ENCODE results near the gene VPS41.

VPS41 gene

DNA sequence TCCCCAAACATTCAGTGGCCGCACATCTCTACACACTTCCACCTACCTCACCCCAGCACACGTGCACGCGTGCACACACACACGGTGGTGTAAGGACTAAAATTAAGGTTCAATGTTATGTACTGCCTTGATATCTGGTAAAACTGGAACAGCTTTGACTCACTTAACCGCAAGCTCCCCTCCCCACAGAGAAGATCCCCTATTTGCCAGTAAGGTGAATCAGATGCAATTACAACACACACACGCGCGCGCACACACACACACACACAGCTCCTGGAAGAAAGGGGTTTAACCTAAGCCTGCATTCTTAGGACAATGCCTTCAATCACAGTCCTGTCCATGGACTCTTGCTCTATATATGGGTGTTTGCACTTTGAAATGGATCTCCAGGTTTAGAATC is 25.5 kb upstream of the VPS41 start:
- Histone ChIP-seq H3K4me1 (ENCODE audit: control insufficient read depth, low read depth, low read length) (no peaks in the 10 kb centered on the region), H2BK120ac (ENCODE audit: low read depth, low read length) (no peak overlapping the region), H3K36me3 (ENCODE audit: control insufficient read depth, insufficient read depth, low read length) (no peaks in the 10 kb centered on the region), H3K79me1 (ENCODE audit: low read length) (no peaks in the 10 kb centered on the region), H3K27ac (ENCODE audit: low read depth, low read length) (no peak overlapping the region), H3K79me2 (ENCODE audit: control insufficient read depth, insufficient read depth, low read length) (no peaks in the 10 kb centered on the region), H2BK5ac (ENCODE audit: low read length) (no peak overlapping the region), H3K27me3 (ENCODE audit: insufficient read depth, low read length, poor library complexity) (no peaks in the 10 kb centered on the region), H3K56ac (ENCODE audit: low read length) (no peak overlapping the region), H3K4ac (ENCODE audit: low read depth, low read length) (no peak overlapping the region), H2AK5ac (ENCODE audit: low read length) (no peak overlapping the region), H4K5ac (ENCODE audit: low read length) (no peak overlapping the region), H3K4me2 (ENCODE audit: low read length) (no peak overlapping the region), H3K4me3 (ENCODE audit: low read length) (no peak overlapping the region), H3K23ac (ENCODE audit: low read length) (no peak overlapping the region), H2BK15ac (replicated peaks; ENCODE audit: low read depth) (no peak overlapping the region), H4K8ac (ENCODE audit: low read depth, low read length) (no peak overlapping the region), H3K9ac (ENCODE audit: low read length) (no peak overlapping the region), H3K18ac (ENCODE audit: low read length) (no peak overlapping the region)
- WGBS (ENCODE audit: extremely low coverage, insufficient coverage, low lambda C conversion rate): no CpG with 5 or more reads among the region's 10 CpGs
- no peak for DNase-seq

DNA sequence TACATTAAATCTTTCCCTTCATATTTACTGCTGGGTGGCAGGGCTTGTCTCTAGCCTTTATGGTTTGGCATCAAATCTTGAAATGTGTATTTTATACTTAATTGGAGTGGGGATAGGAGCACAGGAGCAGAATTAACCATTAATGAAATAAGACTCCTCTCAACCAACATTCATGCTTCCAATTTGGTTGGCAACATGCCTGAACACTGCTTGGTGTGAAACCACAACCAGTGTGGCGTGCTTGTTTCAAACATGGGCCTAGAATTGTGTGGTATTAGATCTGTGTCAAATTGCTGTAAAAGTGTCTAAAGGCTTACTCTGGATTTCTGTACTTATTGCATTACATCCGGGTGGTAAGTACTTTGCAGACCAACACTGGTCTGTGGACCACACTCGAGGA is 25.1 kb upstream of the VPS41 start:
- no peaks in the 10 kb centered on the region for H3K27me3 ChIP-seq (ENCODE audit: insufficient read depth, low read length, poor library complexity)
- H3K4ac ChIP-seq (ENCODE audit: low read depth, low read length): no peak overlapping the region
- H3K79me2 ChIP-seq (ENCODE audit: control insufficient read depth, insufficient read depth, low read length): no peaks in the 10 kb centered on the region
- no peak overlapping the region for H3K9ac ChIP-seq (ENCODE audit: low read length)
- no peak overlapping the region for H3K4me3 ChIP-seq (ENCODE audit: low read length)
- no peak overlapping the region for H3K27ac ChIP-seq (ENCODE audit: low read depth, low read length)
- H3K56ac ChIP-seq (ENCODE audit: low read length): no peak overlapping the region
- no peaks in the 10 kb centered on the region for H3K36me3 ChIP-seq (ENCODE audit: control insufficient read depth, insufficient read depth, low read length)
- H3K79me1 ChIP-seq (ENCODE audit: low read length): no peaks in the 10 kb centered on the region
- H2BK5ac ChIP-seq (ENCODE audit: low read length): no peak overlapping the region
- no CpG with 5 or more reads among the region's 3 CpGs for WGBS (ENCODE audit: extremely low coverage, insufficient coverage, low lambda C conversion rate)
- H4K5ac ChIP-seq (ENCODE audit: low read length): no peak overlapping the region
- H2BK120ac ChIP-seq (ENCODE audit: low read depth, low read length): no peak overlapping the region
- no peak for DNase-seq
- no peak overlapping the region for H3K4me2 ChIP-seq (ENCODE audit: low read length)
- H3K23ac ChIP-seq (ENCODE audit: low read length): no peak overlapping the region
- H3K18ac ChIP-seq (ENCODE audit: low read length): no peak overlapping the region
- no peak overlapping the region for H2AK5ac ChIP-seq (ENCODE audit: low read length)
- H3K4me1 ChIP-seq (ENCODE audit: control insufficient read depth, low read depth, low read length): no peaks in the 10 kb centered on the region
- no peak overlapping the region for H4K8ac ChIP-seq (ENCODE audit: low read depth, low read length)
- H2BK15ac ChIP-seq (replicated peaks; ENCODE audit: low read depth): no peak overlapping the region

DNA sequence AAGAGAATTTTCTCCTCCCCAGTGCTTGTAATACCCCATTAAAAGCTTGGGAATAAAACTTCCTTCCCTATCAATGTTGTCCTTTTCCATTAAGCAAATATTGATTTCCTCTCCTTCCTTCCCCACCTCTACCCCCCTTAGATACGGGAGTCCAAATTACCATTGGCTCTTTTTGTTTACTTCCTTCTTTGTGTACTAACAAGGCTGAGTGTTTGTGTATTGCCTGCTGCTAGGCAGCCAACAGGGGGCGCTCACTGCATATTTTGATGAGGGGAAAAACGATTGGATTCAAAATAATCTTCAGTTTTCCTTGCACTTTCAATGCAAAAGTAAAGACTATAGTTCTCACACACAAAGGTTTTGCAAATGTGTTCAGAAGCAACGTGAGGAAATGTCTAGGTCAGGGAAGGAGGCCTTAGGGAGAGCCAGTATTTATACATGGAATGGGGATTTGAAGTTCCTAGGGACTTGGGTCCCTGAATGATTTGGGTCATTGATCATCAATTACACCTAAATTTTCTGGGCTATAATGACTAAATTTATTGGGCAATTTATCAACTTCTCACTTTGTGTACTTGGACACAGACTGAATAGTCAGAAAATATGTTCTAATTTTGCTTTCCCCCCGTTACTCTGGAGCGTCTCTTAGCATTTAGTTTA is 23.6 kb upstream of the VPS41 start:
- peak; percentile 78 for DNase-seq
- H3K79me2 ChIP-seq (ENCODE audit: control insufficient read depth, insufficient read depth, low read length): no peaks in the 10 kb centered on the region
- no peaks in the 10 kb centered on the region for H3K27me3 ChIP-seq (ENCODE audit: insufficient read depth, low read length, poor library complexity)
- H3K18ac ChIP-seq (ENCODE audit: low read length): no peak overlapping the region
- no peak overlapping the region for H4K5ac ChIP-seq (ENCODE audit: low read length)
- H2BK15ac ChIP-seq (replicated peaks; ENCODE audit: low read depth): no peak overlapping the region
- H2AK5ac ChIP-seq (ENCODE audit: low read length): no peak overlapping the region
- no peak overlapping the region for H4K8ac ChIP-seq (ENCODE audit: low read depth, low read length)
- no peaks in the 10 kb centered on the region for H3K79me1 ChIP-seq (ENCODE audit: low read length)
- H2BK5ac ChIP-seq (ENCODE audit: low read length): no peak overlapping the region
- H3K27ac ChIP-seq (ENCODE audit: low read depth, low read length): no peak overlapping the region
- no peaks in the 10 kb centered on the region for H3K4me1 ChIP-seq (ENCODE audit: control insufficient read depth, low read depth, low read length)
- H3K36me3 ChIP-seq (ENCODE audit: control insufficient read depth, insufficient read depth, low read length): no peaks in the 10 kb centered on the region
- no peak overlapping the region for H3K9ac ChIP-seq (ENCODE audit: low read length)
- no peak overlapping the region for H3K4ac ChIP-seq (ENCODE audit: low read depth, low read length)
- no peak overlapping the region for H3K56ac ChIP-seq (ENCODE audit: low read length)
- no peak overlapping the region for H3K4me2 ChIP-seq (ENCODE audit: low read length)
- H2BK120ac ChIP-seq (ENCODE audit: low read depth, low read length): no peak overlapping the region
- H3K4me3 ChIP-seq (ENCODE audit: low read length): no peak overlapping the region
- H3K23ac ChIP-seq (ENCODE audit: low read length): no peak overlapping the region
- no CpG with 5 or more reads among the region's 6 CpGs for WGBS (ENCODE audit: extremely low coverage, insufficient coverage, low lambda C conversion rate)

GRCh38 chr7:38929460-38930171 is 20.6 kb upstream of the VPS41 start:
- Histone ChIP-seq H3K9ac (ENCODE audit: low read length) (no peak overlapping the region), H3K4me1 (ENCODE audit: control insufficient read depth, low read depth, low read length) (no peaks in the 10 kb centered on the region), H3K36me3 (ENCODE audit: control insufficient read depth, insufficient read depth, low read length) (no peaks in the 10 kb centered on the region), H3K79me1 (ENCODE audit: low read length) (no peaks in the 10 kb centered on the region), H2BK5ac (ENCODE audit: low read length) (no peak overlapping the region), H3K18ac (ENCODE audit: low read length) (no peak overlapping the region), H4K8ac (ENCODE audit: low read depth, low read length) (no peak overlapping the region), H3K27me3 (ENCODE audit: insufficient read depth, low read length, poor library complexity) (no peaks in the 10 kb centered on the region), H2BK120ac (ENCODE audit: low read depth, low read length) (no peak overlapping the region), H3K4ac (ENCODE audit: low read depth, low read length) (no peak overlapping the region), H3K27ac (ENCODE audit: low read depth, low read length) (no peak overlapping the region), H3K23ac (ENCODE audit: low read length) (no peak overlapping the region), H3K56ac (ENCODE audit: low read length) (no peak overlapping the region), H3K4me2 (ENCODE audit: low read length) (no peak overlapping the region), H2BK15ac (replicated peaks; ENCODE audit: low read depth) (no peak overlapping the region), H3K4me3 (ENCODE audit: low read length) (no peak overlapping the region), H4K5ac (ENCODE audit: low read length) (no peak overlapping the region), H2AK5ac (ENCODE audit: low read length) (no peak overlapping the region), H3K79me2 (ENCODE audit: control insufficient read depth, insufficient read depth, low read length) (no peaks in the 10 kb centered on the region)
- DNase-seq: no peak
- no CpG with 5 or more reads among the region's 7 CpGs for WGBS (ENCODE audit: extremely low coverage, insufficient coverage, low lambda C conversion rate)

DNA sequence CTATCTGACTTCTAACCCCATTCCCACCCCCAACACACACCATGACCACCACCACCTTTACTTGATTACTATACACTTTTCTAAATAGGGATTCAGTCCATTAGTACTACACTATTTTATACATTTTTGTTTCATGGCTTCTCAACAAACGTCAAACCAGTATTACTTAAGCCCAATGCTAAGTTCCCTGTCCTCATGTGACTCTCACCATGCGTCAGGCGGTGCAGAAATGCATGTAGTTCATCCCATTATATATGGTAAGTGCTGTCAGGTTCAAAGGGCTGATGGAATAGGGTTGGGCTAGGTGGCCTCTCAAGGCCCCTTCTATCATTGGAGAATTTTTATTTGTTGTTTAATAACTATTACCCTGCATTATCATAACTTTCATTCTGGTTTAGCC is 19.5 kb upstream of the VPS41 start:
- Histone ChIP-seq H2BK5ac (ENCODE audit: low read length) (no peak overlapping the region), H3K4me2 (ENCODE audit: low read length) (no peak overlapping the region), H3K36me3 (ENCODE audit: control insufficient read depth, insufficient read depth, low read length) (no peaks in the 10 kb centered on the region), H3K79me1 (ENCODE audit: low read length) (no peaks in the 10 kb centered on the region), H3K56ac (ENCODE audit: low read length) (no peak overlapping the region), H3K4me3 (ENCODE audit: low read length) (no peak overlapping the region), H4K5ac (ENCODE audit: low read length) (no peak overlapping the region), H3K27ac (ENCODE audit: low read depth, low read length) (no peak overlapping the region), H3K4me1 (ENCODE audit: control insufficient read depth, low read depth, low read length) (no peaks in the 10 kb centered on the region), H3K79me2 (ENCODE audit: control insufficient read depth, insufficient read depth, low read length) (no peaks in the 10 kb centered on the region), H3K23ac (ENCODE audit: low read length) (no peak overlapping the region), H3K27me3 (ENCODE audit: insufficient read depth, low read length, poor library complexity) (no peaks in the 10 kb centered on the region), H4K8ac (ENCODE audit: low read depth, low read length) (no peak overlapping the region), H3K9ac (ENCODE audit: low read length) (no peak overlapping the region), H3K18ac (ENCODE audit: low read length) (no peak overlapping the region), H2BK15ac (replicated peaks; ENCODE audit: low read depth) (no peak overlapping the region), H2BK120ac (ENCODE audit: low read depth, low read length) (no peak overlapping the region), H2AK5ac (ENCODE audit: low read length) (no peak overlapping the region), H3K4ac (ENCODE audit: low read depth, low read length) (no peak overlapping the region)
- WGBS (ENCODE audit: extremely low coverage, insufficient coverage, low lambda C conversion rate): no CpG with 5 or more reads among the region's 3 CpGs
- no peak for DNase-seq

DNA sequence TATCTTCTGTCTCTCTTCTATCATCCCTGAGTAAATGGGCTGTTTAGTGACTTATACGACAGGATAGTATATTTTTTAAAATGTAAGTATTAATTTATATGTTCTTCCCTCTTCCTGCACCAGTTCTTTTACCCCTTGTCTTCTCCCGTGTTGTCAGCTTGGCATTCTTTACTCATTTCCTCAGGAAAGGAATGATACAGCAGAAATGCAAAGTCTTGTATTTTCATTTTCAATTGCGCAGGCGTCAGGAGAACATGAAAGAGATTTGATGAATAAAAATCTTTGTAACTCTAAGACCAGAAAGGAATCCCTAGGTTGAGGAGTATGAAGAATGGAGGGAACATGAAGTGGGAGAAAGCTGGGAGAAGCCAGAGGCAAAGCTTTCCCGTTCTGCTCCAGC is 18.8 kb upstream of the VPS41 start:
- Histone ChIP-seq H3K27me3 (ENCODE audit: insufficient read depth, low read length, poor library complexity) (no peaks in the 10 kb centered on the region), H3K4me1 (ENCODE audit: control insufficient read depth, low read depth, low read length) (no peaks in the 10 kb centered on the region), H3K56ac (ENCODE audit: low read length) (no peak overlapping the region), H4K8ac (ENCODE audit: low read depth, low read length) (no peak overlapping the region), H3K79me1 (ENCODE audit: low read length) (no peaks in the 10 kb centered on the region), H3K4me3 (ENCODE audit: low read length) (no peak overlapping the region), H3K4ac (ENCODE audit: low read depth, low read length) (no peak overlapping the region), H3K4me2 (ENCODE audit: low read length) (no peak overlapping the region), H2BK120ac (ENCODE audit: low read depth, low read length) (no peak overlapping the region), H3K23ac (ENCODE audit: low read length) (no peak overlapping the region), H3K36me3 (ENCODE audit: control insufficient read depth, insufficient read depth, low read length) (no peaks in the 10 kb centered on the region), H3K27ac (ENCODE audit: low read depth, low read length) (no peak overlapping the region), H4K5ac (ENCODE audit: low read length) (no peak overlapping the region), H3K79me2 (ENCODE audit: control insufficient read depth, insufficient read depth, low read length) (no peaks in the 10 kb centered on the region), H2AK5ac (ENCODE audit: low read length) (no peak overlapping the region), H2BK15ac (replicated peaks; ENCODE audit: low read depth) (no peak overlapping the region), H3K18ac (ENCODE audit: low read length) (no peak overlapping the region), H2BK5ac (ENCODE audit: low read length) (no peak overlapping the region), H3K9ac (ENCODE audit: low read length) (no peak overlapping the region)
- WGBS (ENCODE audit: extremely low coverage, insufficient coverage, low lambda C conversion rate): no CpG with 5 or more reads among the region's 5 CpGs
- no peak for DNase-seq

Data from mesendoderm (in vitro differentiated cells).